ENCODE measurements around the gene DISP1. TPM values are rescaled to one million over a fixed set of nuclear protein-coding genes. Genes with fewer than 3 reads are reported as not detected.

Gene DISP1
- total RNA-seq, 1 experiment from 2014 or later, result 2.8 TPM

DNA sequence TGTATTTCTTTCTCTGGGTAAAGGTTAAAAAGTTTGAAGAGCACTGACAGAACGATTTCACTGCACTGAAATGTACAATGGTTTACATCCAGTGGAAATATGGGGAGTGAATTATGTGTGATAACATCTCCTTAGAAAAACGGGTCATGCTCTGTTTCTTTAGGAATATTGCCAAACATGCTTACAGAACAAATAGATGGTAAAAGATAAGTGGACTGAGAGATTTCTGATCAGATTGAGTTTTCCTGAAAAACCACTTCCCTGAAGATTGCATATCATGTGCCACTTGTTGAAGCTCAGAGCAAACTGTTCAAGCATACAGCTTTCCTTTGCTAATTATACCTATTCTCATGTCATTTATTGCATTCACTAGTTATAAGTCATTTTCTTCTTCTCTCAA lies 29.9 kb upstream of the DISP1 start (continued):
- TF ChIP-seq, protein P1, sequence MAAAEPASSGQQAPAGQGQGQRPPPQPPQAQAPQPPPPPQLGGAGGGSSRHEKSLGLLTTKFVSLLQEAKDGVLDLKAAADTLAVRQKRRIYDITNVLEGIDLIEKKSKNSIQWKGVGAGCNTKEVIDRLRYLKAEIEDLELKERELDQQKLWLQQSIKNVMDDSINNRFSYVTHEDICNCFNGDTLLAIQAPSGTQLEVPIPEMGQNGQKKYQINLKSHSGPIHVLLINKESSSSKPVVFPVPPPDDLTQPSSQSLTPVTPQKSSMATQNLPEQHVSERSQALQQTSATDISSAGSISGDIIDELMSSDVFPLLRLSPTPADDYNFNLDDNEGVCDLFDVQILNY (CRISPR knock-in tag; IDR thresholded peaks at IDR 0.05), result no peak

DNA sequence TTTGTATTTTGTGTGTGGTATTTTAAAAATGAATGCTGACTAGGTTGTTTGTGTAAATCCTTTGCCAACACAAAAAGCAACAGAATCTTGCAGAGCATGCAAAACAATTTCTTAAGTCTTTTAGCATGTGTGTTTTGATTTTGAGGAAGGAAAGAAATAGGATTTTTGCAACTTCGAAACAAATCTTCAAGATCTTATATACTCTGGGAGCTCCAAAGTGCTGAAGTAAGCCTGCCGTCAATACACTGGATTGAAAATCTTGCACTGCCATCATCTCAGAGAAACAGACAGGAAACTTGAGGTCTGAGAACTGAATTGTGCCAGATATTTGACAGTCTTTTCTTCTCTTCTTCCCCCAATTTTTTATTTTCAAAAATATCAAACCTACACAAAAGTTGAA lies 29.3 kb upstream of the DISP1 start:
- no peaks in the 10 kb centered on the region for H3K9me3 Mint-ChIP-seq
- TF ChIP-seq ZNF396 (CRISPR knock-in tag; IDR thresholded peaks at IDR 0.05; ENCODE audit: borderline replicate concordance) (no peak), ZNF121 (CRISPR knock-in tag; IDR thresholded peaks at IDR 0.05) (no peak), SMAD4 (CRISPR knock-in tag; IDR thresholded peaks at IDR 0.05) (no peak)
- H3K27ac Mint-ChIP-seq, result no peak overlapping the region
- peaks cover 35% of the 10 kb centered on the region for H3K27me3 Mint-ChIP-seq (ENCODE audit: low read depth)
- no peak for DNase-seq (ENCODE audit: low spot score)
- no peak overlapping the region for H3K4me3 Mint-ChIP-seq
- H3K36me3 Mint-ChIP-seq, result no peaks in the 10 kb centered on the region
- CTCF ChIA-PET, result interaction anchor here (1.7 kb wide), 1 partner anchor 304 kb away, joined by 7 read pairs; no protein-coding TSS in a partner anchor
- no peaks in the 10 kb centered on the region for H3K4me1 Mint-ChIP-seq
- POLR2A ChIA-PET, result no interaction called here
- no peak for ATAC-seq

DNA sequence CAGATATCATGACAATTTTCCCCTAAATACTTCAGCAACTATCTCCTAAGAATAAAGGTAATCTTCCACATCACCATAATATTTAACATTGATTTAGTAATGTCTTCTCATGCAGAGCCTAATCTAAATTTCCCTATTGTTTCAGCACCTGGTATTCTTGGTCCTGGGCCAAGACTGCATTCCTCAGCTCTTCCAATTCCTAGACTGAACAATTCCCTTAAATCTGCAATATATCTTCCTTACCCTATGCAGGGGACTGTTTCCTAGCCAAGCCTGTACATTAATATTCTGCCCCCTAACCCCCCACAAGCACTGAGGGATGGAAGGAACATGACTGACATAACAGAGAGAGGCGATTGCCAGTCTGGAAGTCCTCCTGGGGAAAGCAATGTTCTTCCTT lies 28.7 kb upstream of the DISP1 start:
- Mint-ChIP-seq H3K9me3 (no peaks in the 10 kb centered on the region), H3K4me1 (no peaks in the 10 kb centered on the region), H3K27me3 (ENCODE audit: low read depth) (peaks cover 39% of the 10 kb centered on the region), H3K27ac (no peak overlapping the region), H3K4me3 (no peak overlapping the region), H3K36me3 (no peaks in the 10 kb centered on the region)
- no peak for TF ChIP-seq GRHL2 (CRISPR knock-in tag; IDR thresholded peaks at IDR 0.05; ENCODE audit: insufficient replicate concordance, severe bottlenecking)
- TF ChIP-seq ESRRA (CRISPR knock-in tag; IDR thresholded peaks at IDR 0.05; ENCODE audit: borderline replicate concordance), result no peak
- TF ChIP-seq ZNF232 (CRISPR knock-in tag; IDR thresholded peaks at IDR 0.05), result no peak
- no peak for TF ChIP-seq FOXK1 (CRISPR knock-in tag; IDR thresholded peaks at IDR 0.05)
- TF ChIP-seq GTF2I (CRISPR knock-in tag; conservative IDR thresholded peaks at IDR 0.05), result no peak
- TF ChIP-seq, protein P2, sequence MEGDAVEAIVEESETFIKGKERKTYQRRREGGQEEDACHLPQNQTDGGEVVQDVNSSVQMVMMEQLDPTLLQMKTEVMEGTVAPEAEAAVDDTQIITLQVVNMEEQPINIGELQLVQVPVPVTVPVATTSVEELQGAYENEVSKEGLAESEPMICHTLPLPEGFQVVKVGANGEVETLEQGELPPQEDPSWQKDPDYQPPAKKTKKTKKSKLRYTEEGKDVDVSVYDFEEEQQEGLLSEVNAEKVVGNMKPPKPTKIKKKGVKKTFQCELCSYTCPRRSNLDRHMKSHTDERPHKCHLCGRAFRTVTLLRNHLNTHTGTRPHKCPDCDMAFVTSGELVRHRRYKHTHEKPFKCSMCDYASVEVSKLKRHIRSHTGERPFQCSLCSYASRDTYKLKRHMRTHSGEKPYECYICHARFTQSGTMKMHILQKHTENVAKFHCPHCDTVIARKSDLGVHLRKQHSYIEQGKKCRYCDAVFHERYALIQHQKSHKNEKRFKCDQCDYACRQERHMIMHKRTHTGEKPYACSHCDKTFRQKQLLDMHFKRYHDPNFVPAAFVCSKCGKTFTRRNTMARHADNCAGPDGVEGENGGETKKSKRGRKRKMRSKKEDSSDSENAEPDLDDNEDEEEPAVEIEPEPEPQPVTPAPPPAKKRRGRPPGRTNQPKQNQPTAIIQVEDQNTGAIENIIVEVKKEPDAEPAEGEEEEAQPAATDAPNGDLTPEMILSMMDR (IDR thresholded peaks at IDR 0.05), result no peak
- TF ChIP-seq SOX15 (CRISPR knock-in tag; IDR thresholded peaks at IDR 0.05), result no peak
- TF ChIP-seq, protein P3, sequence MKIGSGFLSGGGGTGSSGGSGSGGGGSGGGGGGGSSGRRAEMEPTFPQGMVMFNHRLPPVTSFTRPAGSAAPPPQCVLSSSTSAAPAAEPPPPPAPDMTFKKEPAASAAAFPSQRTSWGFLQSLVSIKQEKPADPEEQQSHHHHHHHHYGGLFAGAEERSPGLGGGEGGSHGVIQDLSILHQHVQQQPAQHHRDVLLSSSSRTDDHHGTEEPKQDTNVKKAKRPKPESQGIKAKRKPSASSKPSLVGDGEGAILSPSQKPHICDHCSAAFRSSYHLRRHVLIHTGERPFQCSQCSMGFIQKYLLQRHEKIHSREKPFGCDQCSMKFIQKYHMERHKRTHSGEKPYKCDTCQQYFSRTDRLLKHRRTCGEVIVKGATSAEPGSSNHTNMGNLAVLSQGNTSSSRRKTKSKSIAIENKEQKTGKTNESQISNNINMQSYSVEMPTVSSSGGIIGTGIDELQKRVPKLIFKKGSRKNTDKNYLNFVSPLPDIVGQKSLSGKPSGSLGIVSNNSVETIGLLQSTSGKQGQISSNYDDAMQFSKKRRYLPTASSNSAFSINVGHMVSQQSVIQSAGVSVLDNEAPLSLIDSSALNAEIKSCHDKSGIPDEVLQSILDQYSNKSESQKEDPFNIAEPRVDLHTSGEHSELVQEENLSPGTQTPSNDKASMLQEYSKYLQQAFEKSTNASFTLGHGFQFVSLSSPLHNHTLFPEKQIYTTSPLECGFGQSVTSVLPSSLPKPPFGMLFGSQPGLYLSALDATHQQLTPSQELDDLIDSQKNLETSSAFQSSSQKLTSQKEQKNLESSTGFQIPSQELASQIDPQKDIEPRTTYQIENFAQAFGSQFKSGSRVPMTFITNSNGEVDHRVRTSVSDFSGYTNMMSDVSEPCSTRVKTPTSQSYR (CRISPR knock-in tag; IDR thresholded peaks at IDR 0.05), result no peak
- no peak for TF ChIP-seq RORB (CRISPR knock-in tag; IDR thresholded peaks at IDR 0.05)
- TF ChIP-seq, protein P4, sequence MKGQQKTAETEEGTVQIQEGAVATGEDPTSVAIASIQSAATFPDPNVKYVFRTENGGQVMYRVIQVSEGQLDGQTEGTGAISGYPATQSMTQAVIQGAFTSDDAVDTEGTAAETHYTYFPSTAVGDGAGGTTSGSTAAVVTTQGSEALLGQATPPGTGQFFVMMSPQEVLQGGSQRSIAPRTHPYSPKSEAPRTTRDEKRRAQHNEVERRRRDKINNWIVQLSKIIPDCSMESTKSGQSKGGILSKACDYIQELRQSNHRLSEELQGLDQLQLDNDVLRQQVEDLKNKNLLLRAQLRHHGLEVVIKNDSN (CRISPR knock-in tag; IDR thresholded peaks at IDR 0.05), result no peak
- TF ChIP-seq, protein P5, sequence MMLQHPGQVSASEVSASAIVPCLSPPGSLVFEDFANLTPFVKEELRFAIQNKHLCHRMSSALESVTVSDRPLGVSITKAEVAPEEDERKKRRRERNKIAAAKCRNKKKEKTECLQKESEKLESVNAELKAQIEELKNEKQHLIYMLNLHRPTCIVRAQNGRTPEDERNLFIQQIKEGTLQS (CRISPR knock-in tag; conservative IDR thresholded peaks at IDR 0.05), result no peak
- no peak for TF ChIP-seq RELA (CRISPR knock-in tag; IDR thresholded peaks at IDR 0.05; ENCODE audit: borderline replicate concordance)
- TF ChIP-seq NFYB (CRISPR knock-in tag; conservative IDR thresholded peaks at IDR 0.05; ENCODE audit: low read depth), result no peak
- no peak for TF ChIP-seq ATF1 (CRISPR knock-in tag; IDR thresholded peaks at IDR 0.05)
- TF ChIP-seq ZNF671 (CRISPR knock-in tag; IDR thresholded peaks at IDR 0.05), result no peak
- TF ChIP-seq PRRX2 (CRISPR knock-in tag; IDR thresholded peaks at IDR 0.05), result no peak
- TF ChIP-seq, protein P6, sequence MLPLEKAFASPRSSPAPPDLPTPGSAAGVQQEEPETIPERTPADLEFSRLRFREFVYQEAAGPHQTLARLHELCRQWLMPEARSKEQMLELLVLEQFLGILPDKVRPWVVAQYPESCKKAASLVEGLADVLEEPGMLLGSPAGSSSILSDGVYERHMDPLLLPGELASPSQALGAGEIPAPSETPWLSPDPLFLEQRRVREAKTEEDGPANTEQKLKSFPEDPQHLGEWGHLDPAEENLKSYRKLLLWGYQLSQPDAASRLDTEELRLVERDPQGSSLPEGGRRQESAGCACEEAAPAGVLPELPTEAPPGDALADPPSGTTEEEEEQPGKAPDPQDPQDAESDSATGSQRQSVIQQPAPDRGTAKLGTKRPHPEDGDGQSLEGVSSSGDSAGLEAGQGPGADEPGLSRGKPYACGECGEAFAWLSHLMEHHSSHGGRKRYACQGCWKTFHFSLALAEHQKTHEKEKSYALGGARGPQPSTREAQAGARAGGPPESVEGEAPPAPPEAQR (CRISPR knock-in tag; IDR thresholded peaks at IDR 0.05), result no peak
- TF ChIP-seq, protein P7, sequence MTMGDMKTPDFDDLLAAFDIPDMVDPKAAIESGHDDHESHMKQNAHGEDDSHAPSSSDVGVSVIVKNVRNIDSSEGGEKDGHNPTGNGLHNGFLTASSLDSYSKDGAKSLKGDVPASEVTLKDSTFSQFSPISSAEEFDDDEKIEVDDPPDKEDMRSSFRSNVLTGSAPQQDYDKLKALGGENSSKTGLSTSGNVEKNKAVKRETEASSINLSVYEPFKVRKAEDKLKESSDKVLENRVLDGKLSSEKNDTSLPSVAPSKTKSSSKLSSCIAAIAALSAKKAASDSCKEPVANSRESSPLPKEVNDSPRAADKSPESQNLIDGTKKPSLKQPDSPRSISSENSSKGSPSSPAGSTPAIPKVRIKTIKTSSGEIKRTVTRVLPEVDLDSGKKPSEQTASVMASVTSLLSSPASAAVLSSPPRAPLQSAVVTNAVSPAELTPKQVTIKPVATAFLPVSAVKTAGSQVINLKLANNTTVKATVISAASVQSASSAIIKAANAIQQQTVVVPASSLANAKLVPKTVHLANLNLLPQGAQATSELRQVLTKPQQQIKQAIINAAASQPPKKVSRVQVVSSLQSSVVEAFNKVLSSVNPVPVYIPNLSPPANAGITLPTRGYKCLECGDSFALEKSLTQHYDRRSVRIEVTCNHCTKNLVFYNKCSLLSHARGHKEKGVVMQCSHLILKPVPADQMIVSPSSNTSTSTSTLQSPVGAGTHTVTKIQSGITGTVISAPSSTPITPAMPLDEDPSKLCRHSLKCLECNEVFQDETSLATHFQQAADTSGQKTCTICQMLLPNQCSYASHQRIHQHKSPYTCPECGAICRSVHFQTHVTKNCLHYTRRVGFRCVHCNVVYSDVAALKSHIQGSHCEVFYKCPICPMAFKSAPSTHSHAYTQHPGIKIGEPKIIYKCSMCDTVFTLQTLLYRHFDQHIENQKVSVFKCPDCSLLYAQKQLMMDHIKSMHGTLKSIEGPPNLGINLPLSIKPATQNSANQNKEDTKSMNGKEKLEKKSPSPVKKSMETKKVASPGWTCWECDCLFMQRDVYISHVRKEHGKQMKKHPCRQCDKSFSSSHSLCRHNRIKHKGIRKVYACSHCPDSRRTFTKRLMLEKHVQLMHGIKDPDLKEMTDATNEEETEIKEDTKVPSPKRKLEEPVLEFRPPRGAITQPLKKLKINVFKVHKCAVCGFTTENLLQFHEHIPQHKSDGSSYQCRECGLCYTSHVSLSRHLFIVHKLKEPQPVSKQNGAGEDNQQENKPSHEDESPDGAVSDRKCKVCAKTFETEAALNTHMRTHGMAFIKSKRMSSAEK (CRISPR knock-in tag; IDR thresholded peaks at IDR 0.05; ENCODE audit: borderline replicate concordance), result no peak
- TF ChIP-seq, protein P8, sequence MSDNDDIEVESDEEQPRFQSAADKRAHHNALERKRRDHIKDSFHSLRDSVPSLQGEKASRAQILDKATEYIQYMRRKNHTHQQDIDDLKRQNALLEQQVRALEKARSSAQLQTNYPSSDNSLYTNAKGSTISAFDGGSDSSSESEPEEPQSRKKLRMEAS (CRISPR knock-in tag; IDR thresholded peaks at IDR 0.05), result no peak
- no peak for DNase-seq (ENCODE audit: low spot score)
- ChIA-PET CTCF (interaction anchor here (1.7 kb wide), 1 partner anchor 304 kb away, joined by 7 read pairs; no protein-coding TSS in a partner anchor), POLR2A (no interaction called here)
- ATAC-seq, result no peak
